Fibroblast of pulmonary artery (primary cell): ENCODE results near the gene MYOZ2.

Experiments used
- DNase-seq: peaks from one replicate; pipeline ENCODE4 v3.0.0-alpha.2; 2010; ENCODE audit warnings: low read depth
- H3K4me3 ChIP-seq: replicated peaks from 2 replicates; pipeline ENCODE4 v1.5.1; 2011; ENCODE audit warnings: low read depth, mild to moderate bottlenecking, control low read depth, low read length, moderate library complexity
- CTCF ChIP-seq: IDR thresholded peaks from 2 replicates; pipeline ENCODE4 v1.5.1; 2011; ENCODE audit warnings: mild to moderate bottlenecking, control low read depth, low read length, inconsistent platforms; ENCODE audit errors: missing control alignments

Gene MYOZ2

DNA sequence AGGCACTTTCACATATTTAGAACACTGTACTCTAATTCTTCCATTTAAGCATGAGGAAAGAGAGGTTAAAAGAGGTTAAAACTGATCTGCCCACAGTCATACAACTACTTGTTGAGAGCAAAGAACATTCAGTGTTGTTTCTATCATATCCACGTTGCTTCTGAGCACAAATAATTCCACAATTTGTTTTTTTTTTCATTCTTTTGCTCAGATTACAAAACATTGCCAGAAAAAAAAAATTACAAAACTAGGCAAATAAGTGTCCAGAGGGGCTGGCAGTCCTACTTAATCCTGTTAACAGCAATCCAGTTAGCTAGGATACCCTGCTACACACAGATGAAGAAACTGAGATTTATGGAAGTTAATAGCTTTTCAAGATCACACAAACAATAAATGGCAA is 70.5 kb downstream of the MYOZ2 start:
- TF ChIP-seq CTCF: no peak
- DNase-seq: no peak
- no peak overlapping the region for H3K4me3 ChIP-seq

DNA sequence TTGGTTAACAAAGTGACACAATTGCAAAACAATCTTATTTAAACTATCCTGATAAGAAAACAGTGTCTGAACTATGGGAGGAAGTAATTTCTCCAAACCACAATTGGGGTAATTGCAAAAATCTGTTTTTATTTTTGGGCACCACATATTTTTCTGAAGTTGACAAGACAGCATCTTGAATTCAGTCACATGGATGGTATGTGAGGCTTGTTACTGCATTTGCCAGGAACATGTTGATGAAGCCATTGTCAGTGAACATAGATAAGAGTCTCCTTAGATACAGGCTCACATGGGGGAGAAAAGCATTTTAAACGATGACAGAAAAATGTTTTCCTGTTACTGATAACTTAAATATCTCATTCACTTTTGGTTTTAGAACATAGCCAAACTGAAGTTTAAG is 71.4 kb downstream of the MYOZ2 start:
- peak; percentile 76 for DNase-seq
- TF ChIP-seq CTCF: no peak
- no peak overlapping the region for H3K4me3 ChIP-seq

GRCh38 chr4:119209077-119209476 is 73.4 kb downstream of the MYOZ2 start:
- TF ChIP-seq CTCF: no peak
- H3K4me3 ChIP-seq: no peak overlapping the region
- DNase-seq: peak; percentile 93

DNA sequence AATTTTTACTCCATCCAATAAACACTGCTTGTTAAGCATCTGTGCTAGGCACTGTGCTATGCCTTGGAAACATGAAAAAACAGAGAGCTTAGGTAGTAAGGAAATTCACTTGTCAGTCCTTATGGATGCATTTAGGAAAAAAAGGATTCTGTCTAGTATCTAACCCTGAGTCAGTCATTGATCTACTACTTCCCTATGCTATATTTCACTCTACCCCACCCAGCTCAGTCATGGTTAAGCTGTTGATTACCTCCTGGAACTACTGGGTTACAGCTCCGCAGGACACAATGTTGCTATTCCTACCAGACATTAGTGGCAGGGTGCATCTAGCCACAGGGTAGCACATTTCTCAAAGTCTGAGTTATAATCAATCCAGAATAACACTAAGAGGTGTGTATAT is 74.0 kb downstream of the MYOZ2 start:
- DNase-seq: no peak
- TF ChIP-seq CTCF: no peak

DNA sequence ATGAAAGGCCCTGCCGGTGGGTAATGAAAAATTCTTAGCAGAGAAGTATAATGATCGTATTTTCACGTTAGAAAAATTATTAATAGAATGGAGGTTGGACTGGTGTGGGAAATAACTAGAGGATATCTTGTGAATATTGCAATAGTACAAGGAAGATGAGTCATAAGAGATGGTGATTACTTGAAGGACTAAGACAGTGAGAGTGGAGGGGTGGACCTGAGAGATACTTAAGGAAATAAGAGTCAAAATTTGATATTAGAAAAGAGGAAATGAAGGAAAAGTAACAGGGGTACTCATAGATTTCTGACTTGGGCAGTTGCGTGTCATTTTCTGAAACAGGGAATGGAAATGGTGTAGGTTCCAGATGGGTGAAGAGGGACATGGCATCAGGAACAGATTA is 75.1 kb downstream of the MYOZ2 start:
- TF ChIP-seq CTCF: no peak
- DNase-seq: peak; percentile 50
- H3K4me3 ChIP-seq: no peak overlapping the region

More for the DNA sequence above, 74.0 kb downstream of the MYOZ2 start:
- H3K4me3 ChIP-seq: no peak overlapping the region

- TF ChIP-seq CTCF: no peak
- DNase-seq: no peak
- peak overlapping the region; percentile 84 for H3K4me3 ChIP-seq
Measured at GRCh38 chr4:119211867-119212233, 76.2 kb downstream of the MYOZ2 start.

DNA sequence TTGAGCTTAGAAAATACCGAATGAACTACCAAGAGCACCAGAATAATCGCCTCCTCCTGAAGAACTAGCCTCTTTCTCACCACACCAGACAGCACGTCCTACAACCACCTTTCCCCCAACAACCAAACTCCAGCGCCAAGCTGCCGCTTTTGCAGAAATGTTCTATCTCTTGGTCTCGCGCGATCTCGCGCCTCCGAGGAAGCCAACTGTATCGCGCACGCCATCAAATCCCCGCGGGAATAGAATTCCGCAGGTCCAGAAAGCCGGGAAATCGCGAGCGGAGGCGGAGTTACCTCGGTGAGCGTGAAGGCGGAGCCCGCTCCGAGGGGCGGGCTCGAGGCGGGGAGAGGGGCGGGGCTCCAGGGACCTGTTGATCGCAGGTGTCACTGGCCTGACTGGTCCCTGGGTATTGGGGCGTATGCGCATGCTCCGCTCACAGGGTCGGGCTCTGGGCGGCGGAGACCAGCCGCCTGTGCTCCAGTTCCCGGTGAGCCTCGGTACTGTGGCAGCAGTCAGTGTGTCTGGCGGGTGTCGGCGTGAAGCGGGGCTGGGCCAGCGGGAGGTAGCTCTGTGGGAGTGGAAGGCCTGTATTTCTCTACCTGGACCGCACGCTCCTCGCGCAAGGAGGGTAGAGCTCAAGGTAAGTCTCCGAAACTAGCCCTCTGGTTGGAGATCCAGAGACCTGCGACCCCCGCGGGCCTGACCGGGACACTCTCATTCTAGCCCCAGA is 76.8 kb downstream of the MYOZ2 start, which contains the start of gene USP53:
TSS of gene USP53 (plus strand) at position 480 of the 730 bp plus-strand sequence. CDS start 27,047 bp downstream, outside the sequence.
- H3K4me3 ChIP-seq: peak within 1 kb of the TSS; percentile 84
- DNase-seq: peak; percentile 99
- no peak for TF ChIP-seq CTCF
